ENCODE measurements around the gene PLEKHH1.

GRCh38 chr14:67618617-67619063 lies 85.5 kb downstream of the PLEKHH1 start:
- TF ChIP-seq CTCF (IDR thresholded peaks at IDR 0.05; ENCODE audit: insufficient read depth, low read length, poor library complexity, severe bottlenecking) (peak; percentile 75), EZH2phosphoT487 (conservative IDR thresholded peaks at IDR 0.05; ENCODE audit: low read length) (no peak)

Data from SU-DHL-6 (cell line).